GM19035 (cell line): ENCODE data around the gene FAM76B.

ENCODE experiments used
- ATAC-seq: cut with Tn5 transposase; IDR thresholded peaks from one replicate; pipeline ENCODE4 v1.9.1; 2021; ENCODE audit not compliant: unreplicated experiment

The FAM76B gene

GRCh38 chr11:95792700-95793099, 3.1 kb upstream of the FAM76B start:
- no peak for ATAC-seq

DNA sequence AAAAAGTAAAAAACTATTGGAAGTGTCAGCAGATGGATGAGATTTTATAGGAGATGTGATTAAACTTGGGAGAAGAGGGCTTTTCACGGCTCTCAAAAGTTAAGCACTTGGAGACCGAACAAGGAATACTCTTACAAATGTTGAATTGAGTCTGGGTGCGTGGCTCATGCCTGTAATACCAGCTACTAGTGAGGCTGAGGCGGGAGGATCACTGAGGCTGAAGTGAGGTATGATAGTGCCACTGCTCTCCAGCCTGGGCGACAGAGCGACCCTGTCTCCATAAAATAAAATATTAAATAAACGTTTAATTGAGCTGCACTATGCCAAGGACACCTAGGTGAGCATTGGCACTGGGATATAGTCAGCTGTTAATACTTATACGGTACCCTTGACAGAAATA, 2.6 kb upstream of the FAM76B start:
- ATAC-seq, result no peak

- no peak for ATAC-seq
Measured at GRCh38 chr11:95791709-95792033, 2.1 kb upstream of the FAM76B start.

- ATAC-seq, result no peak
Measured at GRCh38 chr11:95790933-95791708, 1.5 kb upstream of the FAM76B start.

GRCh38 chr11:95790123-95790932, 746 bp upstream of the FAM76B start, which contains the start of gene CEP57:
Gene CEP57 (plus strand): TSS chr11:95790498. CDS start chr11:95790699, 201 bp downstream.
- peak; percentile 66 for ATAC-seq

DNA sequence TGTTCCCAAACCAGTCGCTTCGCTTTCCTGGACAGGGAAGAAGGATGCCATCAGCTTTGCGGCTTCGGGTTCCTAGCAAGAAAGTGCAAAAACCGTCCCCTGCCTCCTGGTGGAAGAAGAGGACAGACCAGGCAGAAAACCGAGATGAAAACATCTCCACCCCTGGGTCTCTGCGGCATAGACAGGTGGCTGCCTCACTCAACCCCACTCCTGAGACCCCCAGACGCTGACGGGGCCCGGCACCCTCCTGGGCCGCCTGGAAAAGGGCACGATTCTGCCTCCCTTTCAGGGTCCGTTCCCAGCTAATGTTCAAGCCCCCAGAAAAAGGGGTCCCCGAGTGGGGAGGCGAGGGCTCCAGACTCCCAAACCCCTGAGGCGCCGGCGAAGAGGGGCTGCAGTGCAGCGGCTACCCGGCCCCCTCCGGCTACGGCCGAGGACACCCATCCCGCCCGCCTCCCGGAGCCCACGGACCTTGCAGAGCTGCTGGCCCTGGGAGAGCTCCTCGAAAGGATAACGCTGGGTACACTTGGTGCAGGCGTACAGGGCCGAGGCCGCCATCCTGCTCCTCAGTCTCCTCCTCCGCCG, 569 bp downstream of the FAM76B start:
- peak; percentile 1 for ATAC-seq

DNA sequence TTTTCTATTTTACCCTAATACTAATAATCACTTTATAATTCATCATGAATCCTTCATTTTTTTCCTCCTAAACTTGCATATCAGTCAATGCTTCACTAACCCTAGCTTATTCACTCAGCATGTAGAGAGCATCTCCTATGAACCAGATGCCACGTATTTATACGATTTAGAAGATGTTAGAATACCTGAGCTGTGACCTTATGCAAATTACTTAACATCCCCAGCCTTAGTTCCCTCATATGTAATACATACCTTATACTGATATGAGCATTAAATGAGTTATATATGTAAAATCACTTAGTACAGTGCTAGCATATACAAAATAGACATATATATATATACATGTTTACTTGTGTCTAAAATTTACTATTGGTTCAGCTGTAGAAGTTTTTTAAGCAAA, 9.0 kb downstream of the FAM76B start:
- ATAC-seq, result no peak

- ATAC-seq, result peak; percentile 48
Measured at GRCh38 chr11:95778699-95779098, 10.9 kb downstream of the FAM76B start.

DNA sequence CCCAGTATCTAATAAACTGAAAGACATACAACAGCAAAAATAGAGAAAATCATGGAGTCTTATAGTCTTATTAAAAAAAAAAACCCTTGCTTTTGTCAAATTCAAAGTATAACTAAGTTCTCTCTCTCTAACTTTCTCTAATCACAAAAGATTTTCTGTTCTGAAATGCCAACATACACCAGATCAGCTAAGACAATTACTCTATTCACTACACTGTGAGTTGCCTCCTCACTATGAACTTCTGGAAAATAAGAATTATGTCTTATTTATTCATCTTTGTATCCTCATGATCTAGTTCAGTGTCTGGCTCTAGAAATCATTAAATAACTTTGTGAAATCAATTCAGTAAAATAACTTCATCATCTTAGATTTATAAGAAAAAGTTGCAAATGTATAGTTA, 12.7 kb downstream of the FAM76B start:
- no peak for ATAC-seq

GRCh38 chr11:95768521-95768920, 21.1 kb downstream of the FAM76B start:
- ATAC-seq, result no peak

GRCh38 chr11:95767498-95767897, 22.1 kb downstream of the FAM76B start:
- no peak for ATAC-seq

DNA sequence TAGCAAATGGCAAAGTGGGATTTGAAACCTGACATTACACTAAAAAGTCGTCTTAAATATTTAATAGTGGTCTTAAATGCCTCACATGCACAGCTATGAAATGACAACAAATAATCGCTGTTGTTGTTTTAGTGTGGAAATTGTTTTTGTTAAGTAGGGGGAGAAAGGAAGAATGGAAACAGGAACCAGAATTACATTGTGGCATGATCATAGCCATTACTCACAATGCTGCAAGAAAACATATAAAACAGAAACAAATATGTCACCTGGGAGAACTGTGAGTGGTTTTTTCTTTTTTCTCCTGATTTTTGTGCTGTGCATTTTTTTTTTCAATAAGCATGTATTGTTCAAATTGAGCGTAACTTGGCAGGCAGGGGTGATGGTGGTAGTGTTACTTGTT, 22.9 kb downstream of the FAM76B start:
- ATAC-seq, result no peak

GRCh38 chr11:95764267-95764898, 25.2 kb downstream of the FAM76B start:
- ATAC-seq, result no peak

- no peak for ATAC-seq
Measured at GRCh38 chr11:95762534-95762933, 27.0 kb downstream of the FAM76B start.

- ATAC-seq, result no peak
Measured at GRCh38 chr11:95760941-95761340, 28.6 kb downstream of the FAM76B start.

DNA sequence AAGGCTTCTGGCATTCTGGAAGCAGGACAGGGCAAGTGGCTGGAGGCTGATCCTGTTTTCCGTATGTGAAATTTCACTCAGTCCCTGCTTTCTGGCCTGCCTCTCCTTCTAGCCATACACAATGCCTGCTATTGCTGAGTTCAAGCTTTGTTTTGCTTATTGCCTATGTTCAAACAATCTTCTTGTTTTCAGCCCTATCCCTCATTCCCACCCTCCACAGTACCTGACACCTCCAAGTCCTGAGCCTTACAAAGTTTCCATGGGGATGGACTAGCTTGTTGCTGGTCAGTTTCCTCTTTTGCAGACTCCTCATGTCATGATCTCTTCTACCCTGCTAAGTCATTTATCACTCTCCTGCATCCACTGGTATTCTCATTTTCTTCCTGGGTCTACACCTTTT, 38.1 kb downstream of the FAM76B start:
- ATAC-seq, result no peak

DNA sequence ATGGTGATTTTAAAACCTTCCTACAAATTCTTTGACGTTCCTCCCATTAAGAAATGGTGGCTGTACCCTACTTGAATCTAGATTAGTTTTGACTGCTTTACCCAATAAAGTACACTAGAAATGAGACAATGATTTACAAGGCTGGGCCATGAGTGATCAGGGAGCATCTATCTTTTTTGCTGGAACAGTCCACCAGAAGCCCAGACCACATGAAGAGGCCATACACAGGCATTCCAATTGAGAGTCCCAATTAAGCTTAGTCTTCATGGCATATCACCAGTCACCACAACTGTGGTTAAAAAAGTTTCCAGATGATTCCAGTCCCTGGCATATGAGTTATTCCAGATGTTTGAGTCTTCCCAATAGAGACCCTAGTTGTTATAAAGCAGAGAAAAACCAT, 39.5 kb downstream of the FAM76B start:
- ATAC-seq, result no peak

GRCh38 chr11:95739108-95739938, 50.3 kb downstream of the FAM76B start:
- ATAC-seq, result no peak

DNA sequence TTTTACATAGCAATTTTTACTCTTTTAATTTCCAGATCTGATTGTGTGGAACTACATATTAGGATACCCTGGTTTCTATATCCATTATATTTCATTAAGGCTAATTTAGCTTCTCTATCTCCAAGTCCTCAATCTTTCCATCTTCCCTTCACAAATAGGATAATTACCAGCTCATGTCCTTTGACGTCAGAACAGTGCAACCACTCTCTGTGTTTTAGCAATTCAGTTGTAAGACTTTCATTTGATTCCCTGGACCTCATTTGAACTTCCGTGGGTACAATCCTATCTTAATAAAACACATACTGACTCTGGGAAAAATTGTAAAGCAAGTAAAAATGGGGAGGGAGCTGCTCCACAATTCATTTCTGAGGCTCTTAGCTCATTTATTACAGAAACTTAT, 52.8 kb downstream of the FAM76B start:
- no peak for ATAC-seq

GRCh38 chr11:95736355-95736754, 53.2 kb downstream of the FAM76B start:
- ATAC-seq, result no peak
